Thyroid gland (tissue), 4 donors: ENCODE data around the gene VARS1.
"Not testable (repeated sequence)": the region's sequence is repeated elsewhere in the genome, so short reads cannot be mapped to it uniquely, and the experiment has no call there.

ENCODE experiments used
- POLR2A ChIP-seq, 2 donors: fragments of 450-650 bp; IDR thresholded peaks; one replicate each; pipeline ENCODE4 v1.6.1; 2017; ENCODE audit warnings: antibody characterized with exemption in 2 of 2, mild to moderate bottlenecking in 2 of 2, moderate library complexity in 1 of 2
- TF ChIP-seq, protein P1 (sequence below), 6 experiments: fragments of 200-600 bp in 3 of 6; fragments of 450-650 bp in 3 of 6; sonication (generic) in 3 of 6; IDR thresholded peaks; one replicate each; pipeline ENCODE4 v1.5.1; 2016 to 2019; ENCODE audit warnings: antibody characterized with exemption in 6 of 6, mild to moderate bottlenecking in 2 of 6, inconsistent platforms in 1 of 6, moderate library complexity in 1 of 6

GRCh38 chr6:31793927-31794245 is 1.7 kb downstream of the VARS1 start:
- TF ChIP-seq, protein P1, sequence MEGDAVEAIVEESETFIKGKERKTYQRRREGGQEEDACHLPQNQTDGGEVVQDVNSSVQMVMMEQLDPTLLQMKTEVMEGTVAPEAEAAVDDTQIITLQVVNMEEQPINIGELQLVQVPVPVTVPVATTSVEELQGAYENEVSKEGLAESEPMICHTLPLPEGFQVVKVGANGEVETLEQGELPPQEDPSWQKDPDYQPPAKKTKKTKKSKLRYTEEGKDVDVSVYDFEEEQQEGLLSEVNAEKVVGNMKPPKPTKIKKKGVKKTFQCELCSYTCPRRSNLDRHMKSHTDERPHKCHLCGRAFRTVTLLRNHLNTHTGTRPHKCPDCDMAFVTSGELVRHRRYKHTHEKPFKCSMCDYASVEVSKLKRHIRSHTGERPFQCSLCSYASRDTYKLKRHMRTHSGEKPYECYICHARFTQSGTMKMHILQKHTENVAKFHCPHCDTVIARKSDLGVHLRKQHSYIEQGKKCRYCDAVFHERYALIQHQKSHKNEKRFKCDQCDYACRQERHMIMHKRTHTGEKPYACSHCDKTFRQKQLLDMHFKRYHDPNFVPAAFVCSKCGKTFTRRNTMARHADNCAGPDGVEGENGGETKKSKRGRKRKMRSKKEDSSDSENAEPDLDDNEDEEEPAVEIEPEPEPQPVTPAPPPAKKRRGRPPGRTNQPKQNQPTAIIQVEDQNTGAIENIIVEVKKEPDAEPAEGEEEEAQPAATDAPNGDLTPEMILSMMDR (IDR thresholded peaks at IDR 0.05) = not testable (repeated sequence)
- not testable (repeated sequence) for TF ChIP-seq POLR2A (IDR thresholded peaks at IDR 0.05)
